ENCODE measurements around the gene KIF12.
"Not testable (repeated sequence)": the region's sequence is repeated elsewhere in the genome, so short reads cannot be mapped to it uniquely, and the experiment has no call there.

KIF12 gene

DNA sequence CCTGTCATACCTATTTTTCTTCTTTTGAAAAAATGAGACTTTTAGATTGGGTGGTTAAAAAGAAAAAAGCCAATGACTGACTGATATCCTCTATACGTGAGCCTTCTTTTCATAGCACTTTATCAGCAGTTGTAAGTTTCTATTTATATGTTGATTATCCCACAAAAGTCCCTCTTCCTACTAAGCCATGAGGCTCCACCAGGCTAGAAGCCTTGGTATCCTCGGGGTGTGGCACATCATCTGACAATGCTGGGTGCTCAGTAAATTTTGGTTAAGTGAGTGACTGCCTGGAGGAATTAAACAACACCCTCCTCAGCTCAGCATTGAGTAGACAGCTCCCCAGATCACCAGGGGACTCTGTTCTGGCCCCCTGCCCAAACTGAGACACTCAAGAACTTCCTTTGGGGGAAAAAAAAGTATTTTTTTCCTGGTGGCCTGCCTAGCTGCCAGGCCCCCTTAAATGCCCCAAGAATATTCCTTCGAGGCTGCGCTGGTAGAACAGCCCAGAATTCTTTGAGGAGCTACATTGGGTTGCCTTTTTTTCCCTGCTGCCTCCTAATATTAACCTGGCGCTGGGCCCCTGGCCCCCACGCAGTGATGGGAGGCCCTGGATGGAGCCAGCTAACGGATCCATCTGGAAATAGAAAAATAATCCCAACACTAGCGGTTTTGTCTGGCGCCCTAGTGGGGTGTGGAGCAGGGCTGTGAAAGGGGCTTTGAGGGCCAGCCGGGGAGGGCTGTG lies 32.9 kb upstream of the KIF12 start:
- H3K27me3 ChIP-seq (ENCODE audit: control insufficient read depth, insufficient read depth, low read length) = no peaks in the 10 kb centered on the region
- H3K4me1 ChIP-seq (ENCODE audit: control insufficient read depth, insufficient read depth, low read length) = peaks cover 29% of the 10 kb centered on the region
- H3K4me3 ChIP-seq (ENCODE audit: low read length) = no peak overlapping the region

GRCh38 chr9:114130624-114131277 lies 31.7 kb upstream of the KIF12 start:
- Histone ChIP-seq H3K4me3 (ENCODE audit: low read length) (peak overlapping the region; percentile 0), H3K36me3 (ENCODE audit: control insufficient read depth, insufficient read depth, low read length) (no peaks in the 10 kb centered on the region)

More for the DNA sequence above, 32.9 kb upstream of the KIF12 start:
- Histone ChIP-seq H3K9me3 (ENCODE audit: control insufficient read depth, low read length) (no peaks in the 10 kb centered on the region), H3K36me3 (ENCODE audit: control insufficient read depth, insufficient read depth, low read length) (no peaks in the 10 kb centered on the region), H3K9ac (ENCODE audit: low read length) (no peak overlapping the region)

GRCh38 chr9:114130141-114130540 lies 31.0 kb upstream of the KIF12 start:
- Histone ChIP-seq H3K9ac (ENCODE audit: low read length) (peak overlapping the region; percentile 59), H3K4me3 (ENCODE audit: low read length) (peak overlapping the region; percentile 0), H3K27me3 (ENCODE audit: control insufficient read depth, insufficient read depth, low read length) (no peaks in the 10 kb centered on the region), H3K4me1 (ENCODE audit: control insufficient read depth, insufficient read depth, low read length) (peaks cover 39% of the 10 kb centered on the region), H3K36me3 (ENCODE audit: control insufficient read depth, insufficient read depth, low read length) (no peaks in the 10 kb centered on the region), H3K9me3 (ENCODE audit: control insufficient read depth, low read length) (no peaks in the 10 kb centered on the region)

More at GRCh38 chr9:114130624-114131277, 31.7 kb upstream of the KIF12 start:
- Histone ChIP-seq H3K4me1 (ENCODE audit: control insufficient read depth, insufficient read depth, low read length) (peaks cover 33% of the 10 kb centered on the region), H3K9ac (ENCODE audit: low read length) (peak overlapping the region; percentile 59), H3K27me3 (ENCODE audit: control insufficient read depth, insufficient read depth, low read length) (no peaks in the 10 kb centered on the region), H3K9me3 (ENCODE audit: control insufficient read depth, low read length) (no peaks in the 10 kb centered on the region)

DNA sequence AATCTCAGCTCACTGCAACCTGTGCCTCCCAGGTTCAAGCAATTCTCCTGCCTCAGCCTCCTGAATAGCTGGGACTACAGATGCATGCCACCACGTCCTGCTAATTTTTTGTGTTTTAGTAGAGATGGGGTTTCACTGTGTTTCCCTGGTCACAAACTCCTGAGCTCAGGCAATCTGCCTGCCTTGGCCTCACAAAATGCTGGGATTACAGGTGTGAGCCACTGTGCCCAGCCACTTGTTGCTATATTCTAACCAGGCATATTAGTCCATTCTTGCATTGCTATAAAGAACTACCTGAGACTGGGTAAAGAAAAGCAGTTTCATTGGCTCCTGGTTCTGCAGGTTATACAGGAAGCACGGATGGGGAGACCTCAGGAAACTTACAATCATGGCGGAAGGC lies 29.7 kb upstream of the KIF12 start:
- H3K36me3 ChIP-seq (ENCODE audit: control insufficient read depth, insufficient read depth, low read length) = not testable (repeated sequence)

GRCh38 chr9:114126247-114127060 lies 27.4 kb upstream of the KIF12 start:
- Histone ChIP-seq H3K27me3 (ENCODE audit: control insufficient read depth, insufficient read depth, low read length) (no peaks in the 10 kb centered on the region), H3K4me3 (ENCODE audit: low read length) (no peak overlapping the region), H3K9ac (ENCODE audit: low read length) (no peak overlapping the region), H3K4me1 (ENCODE audit: control insufficient read depth, insufficient read depth, low read length) (peaks cover 66% of the 10 kb centered on the region), H3K36me3 (ENCODE audit: control insufficient read depth, insufficient read depth, low read length) (no peaks in the 10 kb centered on the region), H3K9me3 (ENCODE audit: control insufficient read depth, low read length) (no peaks in the 10 kb centered on the region)

More for the DNA sequence above, 29.7 kb upstream of the KIF12 start:
- H3K9ac ChIP-seq (ENCODE audit: low read length); H3K27me3 ChIP-seq (ENCODE audit: control insufficient read depth, insufficient read depth, low read length); H3K9me3 ChIP-seq (ENCODE audit: control insufficient read depth, low read length); H3K4me3 ChIP-seq (ENCODE audit: low read length): not testable (repeated sequence)
- H3K4me1 ChIP-seq (ENCODE audit: control insufficient read depth, insufficient read depth, low read length) = peaks cover 49% of the 10 kb centered on the region

- Histone ChIP-seq H3K9me3 (ENCODE audit: control insufficient read depth, low read length) (no peaks in the 10 kb centered on the region), H3K9ac (ENCODE audit: low read length) (no peak overlapping the region), H3K4me1 (ENCODE audit: control insufficient read depth, insufficient read depth, low read length) (peaks cover 62% of the 10 kb centered on the region), H3K36me3 (ENCODE audit: control insufficient read depth, insufficient read depth, low read length) (no peaks in the 10 kb centered on the region), H3K27me3 (ENCODE audit: control insufficient read depth, insufficient read depth, low read length) (no peaks in the 10 kb centered on the region), H3K4me3 (ENCODE audit: low read length) (no peak overlapping the region)
Observed at GRCh38 chr9:114125476-114126013, 26.5 kb upstream of the KIF12 start.

- Histone ChIP-seq H3K36me3 (ENCODE audit: control insufficient read depth, insufficient read depth, low read length) (no peaks in the 10 kb centered on the region), H3K4me3 (ENCODE audit: low read length) (no peak overlapping the region), H3K27me3 (ENCODE audit: control insufficient read depth, insufficient read depth, low read length) (no peaks in the 10 kb centered on the region), H3K9ac (ENCODE audit: low read length) (no peak overlapping the region), H3K4me1 (ENCODE audit: control insufficient read depth, insufficient read depth, low read length) (peaks cover 64% of the 10 kb centered on the region), H3K9me3 (ENCODE audit: control insufficient read depth, low read length) (no peaks in the 10 kb centered on the region)
Observed at GRCh38 chr9:114124666-114125475, 25.8 kb upstream of the KIF12 start.

DNA sequence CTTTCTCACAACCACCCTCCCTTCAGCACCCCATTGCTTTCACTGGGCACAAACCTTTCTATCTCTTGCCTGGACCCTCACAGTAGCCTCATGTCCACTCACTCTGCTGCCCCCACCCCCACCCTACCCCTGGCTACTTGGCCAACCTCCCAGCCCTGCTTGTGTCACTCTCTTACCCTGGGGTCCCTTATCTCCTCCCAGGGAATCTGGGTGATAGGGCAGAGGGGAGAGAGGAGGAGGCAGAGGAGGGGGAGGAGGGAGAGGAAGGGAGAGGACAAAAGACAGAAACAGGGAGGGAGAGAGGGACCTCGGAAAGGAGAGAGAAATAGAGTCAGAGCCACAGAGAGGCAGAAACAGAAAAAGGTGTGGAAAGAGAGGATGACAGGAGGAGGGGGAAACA lies 25.0 kb upstream of the KIF12 start:
- H3K36me3 ChIP-seq (ENCODE audit: control insufficient read depth, insufficient read depth, low read length) = no peaks in the 10 kb centered on the region
- H3K27me3 ChIP-seq (ENCODE audit: control insufficient read depth, insufficient read depth, low read length) = no peaks in the 10 kb centered on the region
- no peaks in the 10 kb centered on the region for H3K9me3 ChIP-seq (ENCODE audit: control insufficient read depth, low read length)
- peaks cover 63% of the 10 kb centered on the region for H3K4me1 ChIP-seq (ENCODE audit: control insufficient read depth, insufficient read depth, low read length)
- H3K9ac ChIP-seq (ENCODE audit: low read length) = no peak overlapping the region
- H3K4me3 ChIP-seq (ENCODE audit: low read length) = no peak overlapping the region

DNA sequence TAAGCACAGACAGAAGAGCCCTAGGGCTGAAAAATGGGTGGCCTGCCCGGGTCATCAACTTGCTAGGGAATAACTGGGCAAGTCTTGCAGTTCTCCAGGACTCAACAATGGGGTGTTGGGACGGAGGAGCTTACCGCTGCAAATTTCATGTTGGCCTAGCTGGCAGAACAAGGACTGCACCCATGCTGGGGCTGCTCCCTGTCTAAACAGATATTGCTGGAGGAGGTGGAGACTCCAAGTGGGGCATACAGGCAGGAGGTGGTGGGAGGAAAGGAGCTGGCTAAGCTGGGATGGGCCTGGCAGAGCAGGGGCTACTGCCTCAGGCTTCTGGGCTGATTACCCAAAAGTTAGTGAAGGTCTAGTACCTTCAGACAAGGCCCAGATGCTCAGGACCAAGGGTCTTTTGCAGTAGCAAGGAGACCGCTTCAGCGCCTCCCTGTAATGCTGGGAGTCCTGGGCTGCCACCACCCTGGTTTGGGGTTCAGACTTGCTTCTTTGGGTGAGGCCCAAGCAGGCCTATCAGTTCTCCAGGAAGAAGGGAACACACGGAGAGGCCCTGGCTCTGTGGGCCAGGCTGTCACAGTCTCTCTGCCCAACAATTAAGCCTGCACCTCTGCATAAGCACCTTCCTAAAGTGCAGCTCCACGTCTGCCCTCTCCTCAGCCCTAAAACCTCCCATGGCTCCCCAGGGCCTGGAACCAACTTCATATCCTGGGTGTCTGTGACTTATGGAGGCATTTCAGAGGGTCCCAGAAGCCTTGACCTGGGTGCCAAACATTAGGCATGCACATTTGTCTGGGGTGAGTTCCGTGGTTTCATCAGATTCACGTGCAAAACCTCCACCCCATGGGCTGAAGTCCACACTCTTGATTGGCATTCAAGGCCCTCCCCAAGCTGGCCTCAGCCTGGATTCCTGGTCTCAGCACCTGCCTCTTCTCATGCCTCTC lies 24.2 kb upstream of the KIF12 start:
- Histone ChIP-seq H3K9ac (ENCODE audit: low read length) (peak overlapping the region; percentile 32), H3K4me1 (ENCODE audit: control insufficient read depth, insufficient read depth, low read length) (peaks cover 66% of the 10 kb centered on the region), H3K9me3 (ENCODE audit: control insufficient read depth, low read length) (no peaks in the 10 kb centered on the region), H3K36me3 (ENCODE audit: control insufficient read depth, insufficient read depth, low read length) (no peaks in the 10 kb centered on the region), H3K4me3 (ENCODE audit: low read length) (no peak overlapping the region), H3K27me3 (ENCODE audit: control insufficient read depth, insufficient read depth, low read length) (no peaks in the 10 kb centered on the region)

DNA sequence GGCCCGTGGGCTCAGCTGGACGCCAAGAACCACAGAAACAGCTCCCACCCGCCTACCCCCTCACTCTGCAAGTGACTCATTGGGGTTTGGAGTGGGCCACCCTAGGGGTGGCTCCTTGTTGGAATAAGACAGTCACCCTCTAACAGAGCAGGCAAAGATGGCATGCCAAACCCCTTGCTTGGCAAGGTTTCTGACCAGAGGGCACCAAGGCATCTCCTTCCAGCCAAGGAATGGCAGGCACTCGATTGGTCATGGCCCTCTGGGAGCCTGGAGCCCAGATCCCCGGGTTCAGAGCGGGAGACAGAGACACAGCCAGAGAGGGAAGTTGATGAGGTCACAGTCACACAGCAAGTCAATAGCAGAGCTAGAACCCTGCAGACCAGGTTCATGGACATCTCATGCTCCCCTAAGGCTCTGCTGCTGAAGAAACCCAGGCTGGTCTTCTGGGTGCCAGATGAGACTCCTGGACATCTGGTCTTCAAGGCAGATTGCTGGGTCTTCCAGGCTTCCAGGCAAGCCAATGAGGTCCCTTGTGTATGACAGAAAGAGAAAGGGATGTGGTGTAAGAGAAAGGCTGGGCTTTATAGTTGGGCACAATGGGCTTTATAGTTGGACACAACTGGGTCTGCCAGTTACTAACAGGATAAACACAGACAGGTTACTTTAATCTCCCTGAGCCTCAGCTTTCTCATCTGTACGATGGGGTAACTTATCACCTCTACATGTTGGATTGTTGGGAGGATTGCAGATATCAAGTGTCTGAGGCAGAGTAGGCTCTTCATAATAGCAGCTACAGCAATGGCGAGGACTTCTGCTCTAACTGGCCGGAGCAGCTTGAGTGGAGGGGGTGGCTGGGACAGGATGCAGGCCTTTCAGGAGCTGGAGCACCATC lies 23.3 kb upstream of the KIF12 start:
- Histone ChIP-seq H3K9ac (ENCODE audit: low read length) (peak overlapping the region; percentile 32), H3K9me3 (ENCODE audit: control insufficient read depth, low read length) (no peaks in the 10 kb centered on the region), H3K4me1 (ENCODE audit: control insufficient read depth, insufficient read depth, low read length) (peaks cover 75% of the 10 kb centered on the region), H3K4me3 (ENCODE audit: low read length) (no peak overlapping the region), H3K36me3 (ENCODE audit: control insufficient read depth, insufficient read depth, low read length) (no peaks in the 10 kb centered on the region), H3K27me3 (ENCODE audit: control insufficient read depth, insufficient read depth, low read length) (no peaks in the 10 kb centered on the region)
